ENCODE results near the gene UBA52.
A peak's percentile ranks its signal among the peaks of the same experiment; 100 is the strongest.
"Not testable (repeated sequence)": the region's sequence is repeated elsewhere in the genome, so short reads cannot be mapped to it uniquely, and the experiment has no call there.

UBA52 gene

DNA sequence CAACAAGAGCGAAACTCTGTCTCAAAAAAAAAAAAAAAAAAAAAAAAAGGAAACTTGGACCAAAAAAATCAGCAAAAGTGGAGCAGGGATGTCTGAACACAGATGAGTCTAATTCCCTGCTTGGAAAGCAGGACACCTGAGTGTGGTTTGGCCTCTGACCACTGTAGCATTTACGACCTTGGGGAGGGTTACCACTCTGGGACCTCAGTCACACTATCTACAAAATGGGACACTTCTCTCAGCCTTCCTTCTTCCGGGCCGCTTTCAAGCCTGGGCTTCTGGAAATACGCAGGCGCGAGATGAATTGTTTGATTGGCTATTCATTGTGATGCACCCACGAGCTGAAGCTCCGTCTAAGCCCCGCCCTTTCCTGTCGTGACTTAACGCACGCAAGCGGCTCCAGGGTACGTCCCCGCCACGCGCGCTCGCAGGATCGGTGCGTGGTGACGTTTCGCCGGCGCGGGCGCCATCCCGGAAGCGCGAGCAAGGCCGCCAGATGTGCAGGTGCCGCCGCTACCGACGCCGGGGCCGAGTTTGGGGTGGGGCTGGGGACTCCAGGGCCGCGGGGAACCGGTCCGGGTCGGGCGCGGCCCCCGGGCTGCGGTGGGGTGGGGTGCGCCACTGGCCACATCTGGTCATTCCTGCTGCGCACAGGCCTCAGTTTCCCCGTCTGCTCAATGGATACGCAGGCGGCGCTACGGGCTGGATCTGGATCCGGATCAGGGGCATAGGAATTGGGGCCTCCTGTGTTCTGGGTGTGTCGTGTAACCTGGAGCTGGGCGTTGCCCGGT, 14.1 kb upstream of the UBA52 start, which contains the start of gene KXD1:
Gene KXD1 (plus strand): TSS at position 460 of the 791 bp plus-strand sequence. CDS start 4,187 bp downstream, outside the sequence.
- DNase-seq = peak; percentile 95

DNA sequence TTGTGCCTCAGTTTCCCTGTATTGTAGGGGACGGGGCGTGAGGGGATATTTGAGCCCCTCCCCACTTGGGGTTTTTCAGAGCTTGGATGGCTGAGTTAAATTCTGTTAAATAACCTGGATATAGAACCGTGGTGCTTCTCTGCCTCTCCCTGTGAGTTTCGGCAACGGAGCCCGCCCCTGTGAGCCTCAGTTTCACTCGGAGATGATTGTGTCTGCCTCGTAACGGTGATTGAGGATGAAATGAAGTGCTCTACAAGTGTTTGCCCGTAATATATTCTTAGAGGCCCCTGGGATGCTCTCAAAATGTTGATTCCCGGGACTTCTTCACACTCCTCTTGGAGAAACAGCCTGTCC, 13.5 kb upstream of the UBA52 start:
- no peak for DNase-seq

DNA sequence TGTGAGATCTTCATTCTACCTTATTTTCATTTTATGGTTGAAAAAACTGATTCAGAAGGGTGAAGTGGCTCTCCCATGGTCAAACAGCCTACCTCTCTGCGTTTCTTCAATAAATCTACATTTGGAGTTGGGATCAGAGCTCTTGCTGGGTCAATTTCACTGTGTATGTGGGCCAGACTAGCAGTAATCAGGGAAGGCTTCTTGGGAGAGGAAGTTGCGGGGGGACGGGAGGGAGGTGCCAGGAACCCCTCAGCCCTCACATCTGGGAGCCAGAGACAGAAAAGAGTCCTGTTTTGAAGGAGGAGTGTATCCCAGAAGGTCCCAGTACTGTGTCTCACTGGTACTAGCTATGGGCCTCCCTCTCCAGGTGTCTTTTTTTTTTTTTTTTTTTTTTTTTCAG, 13.1 kb upstream of the UBA52 start:
- DNase-seq = no peak

DNA sequence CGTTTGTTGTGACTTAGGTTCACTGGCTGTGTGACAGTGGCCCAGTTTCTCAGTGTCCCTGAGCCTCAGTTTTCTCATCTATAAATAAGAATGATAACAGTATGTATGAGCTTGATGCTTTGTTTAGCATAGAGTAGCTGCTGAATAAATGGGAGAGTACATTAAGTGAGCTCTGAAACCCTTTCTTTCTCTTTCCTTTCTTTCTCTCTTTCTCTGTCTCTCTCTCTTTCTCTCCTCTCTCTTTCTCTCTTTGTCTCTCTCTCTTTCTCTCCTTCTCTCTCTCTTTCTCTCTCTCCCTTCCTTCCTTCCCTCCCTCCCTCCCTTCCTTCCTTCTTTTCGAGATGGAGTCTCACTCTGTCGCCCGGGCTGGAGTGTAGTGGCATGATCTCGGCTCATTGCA, 12.0 kb upstream of the UBA52 start:
- DNase-seq = no peak

DNA sequence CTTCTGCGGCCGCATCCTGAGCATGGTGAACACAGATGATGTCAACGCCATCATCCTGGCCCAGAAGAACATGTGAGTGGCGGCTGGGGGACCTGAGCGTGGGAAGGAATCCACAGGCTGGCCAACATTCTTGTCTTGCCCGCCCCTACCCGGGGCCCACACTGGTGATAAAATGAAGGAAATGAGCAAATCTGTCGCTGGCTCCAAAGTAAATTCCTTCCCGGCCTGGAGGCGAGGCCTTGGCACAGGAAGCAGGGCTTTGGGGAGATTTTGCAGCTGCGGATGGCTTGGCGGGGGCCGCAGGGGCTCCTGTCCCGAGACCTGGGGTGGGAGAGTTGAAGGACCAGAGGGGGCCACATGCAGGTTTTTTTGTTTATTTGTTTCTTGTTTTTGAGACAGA, 9.6 kb upstream of the UBA52 start:
- DNase-seq = no peak

DNA sequence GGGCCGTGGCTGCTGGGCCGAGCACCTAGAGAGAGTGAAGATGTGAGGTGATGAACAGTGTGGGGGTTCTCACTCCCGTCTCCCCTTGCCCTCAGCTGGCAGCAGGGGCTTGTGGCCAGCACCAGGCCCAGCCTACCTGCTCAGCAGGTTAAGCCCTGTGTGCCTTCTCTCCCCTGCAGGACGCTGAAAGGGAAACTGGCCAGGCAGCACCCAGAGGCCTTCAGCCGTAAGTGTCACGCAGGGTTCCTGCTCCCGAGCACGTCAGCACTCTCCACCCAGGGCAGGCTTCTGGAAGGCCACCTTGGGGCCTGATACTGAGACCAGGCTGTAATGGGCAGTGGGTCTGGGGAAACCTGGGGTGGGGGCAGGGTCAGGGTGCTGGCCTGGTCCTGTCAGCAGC, 4.7 kb upstream of the UBA52 start:
- no peak for DNase-seq

DNA sequence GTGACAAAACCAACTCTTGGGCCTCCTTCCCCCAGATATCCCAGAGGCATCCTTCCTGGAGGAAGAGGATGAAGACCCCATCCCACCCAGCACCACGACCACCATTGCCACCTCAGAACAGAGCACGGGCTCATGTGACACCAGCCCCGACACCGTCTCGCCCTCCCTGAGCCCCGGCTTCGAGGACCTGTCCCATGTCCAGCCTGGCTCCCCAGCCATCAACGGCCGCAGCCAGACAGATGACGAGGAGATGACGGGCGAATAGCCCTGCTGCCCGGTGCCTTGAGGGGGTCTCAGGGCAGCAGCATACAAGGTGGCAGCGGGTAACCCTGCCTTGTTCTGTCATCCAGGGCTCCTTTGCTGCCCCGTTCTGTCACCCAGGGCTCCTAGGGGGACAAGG, 3.3 kb upstream of the UBA52 start:
- no peak for DNase-seq

DNA sequence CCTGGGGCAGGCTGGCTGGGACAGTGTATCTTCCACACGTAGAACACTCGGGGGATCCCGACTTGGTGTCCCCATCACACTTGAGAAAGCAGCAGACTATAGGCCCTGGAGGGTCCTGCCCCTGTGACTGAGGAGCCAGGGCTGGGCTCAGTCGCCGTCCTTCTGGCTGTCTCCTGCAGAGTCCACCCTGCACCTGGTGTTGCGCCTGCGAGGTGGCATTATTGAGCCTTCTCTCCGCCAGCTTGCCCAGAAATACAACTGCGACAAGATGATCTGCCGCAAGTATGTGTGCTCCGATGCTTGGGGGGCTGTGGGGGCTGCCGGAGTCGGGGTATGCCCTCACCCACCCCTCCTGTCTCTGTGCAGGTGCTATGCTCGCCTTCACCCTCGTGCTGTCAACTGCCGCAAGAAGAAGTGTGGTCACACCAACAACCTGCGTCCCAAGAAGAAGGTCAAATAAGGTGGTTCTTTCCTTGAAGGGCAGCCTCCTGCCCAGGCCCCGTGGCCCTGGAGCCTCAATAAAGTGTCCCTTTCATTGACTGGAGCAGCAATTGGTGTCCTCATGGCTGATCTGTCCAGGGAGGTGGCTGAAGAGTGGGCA, 3.1 kb downstream of the UBA52 start:
- no peak for DNase-seq

DNA sequence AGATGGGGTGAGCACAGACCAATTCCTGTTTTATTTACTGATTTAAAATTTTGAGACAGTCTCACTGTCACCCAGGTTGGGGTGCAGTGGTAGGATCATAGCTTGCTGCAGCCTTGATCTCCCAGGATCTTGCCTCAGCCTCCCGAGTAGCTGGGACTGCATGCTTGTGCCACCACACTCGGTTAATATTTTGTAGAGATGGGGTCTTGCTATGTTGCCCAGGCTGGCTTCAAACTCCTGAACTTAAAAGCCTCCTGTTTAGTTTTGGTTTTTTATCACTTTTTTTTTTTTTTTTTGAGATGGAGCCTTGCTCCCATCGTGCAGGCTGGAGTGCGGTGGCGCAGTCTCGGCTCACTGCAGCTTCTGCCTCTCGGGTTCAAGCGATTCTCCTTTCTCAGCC, 4.7 kb downstream of the UBA52 start:
- no peak for DNase-seq

DNA sequence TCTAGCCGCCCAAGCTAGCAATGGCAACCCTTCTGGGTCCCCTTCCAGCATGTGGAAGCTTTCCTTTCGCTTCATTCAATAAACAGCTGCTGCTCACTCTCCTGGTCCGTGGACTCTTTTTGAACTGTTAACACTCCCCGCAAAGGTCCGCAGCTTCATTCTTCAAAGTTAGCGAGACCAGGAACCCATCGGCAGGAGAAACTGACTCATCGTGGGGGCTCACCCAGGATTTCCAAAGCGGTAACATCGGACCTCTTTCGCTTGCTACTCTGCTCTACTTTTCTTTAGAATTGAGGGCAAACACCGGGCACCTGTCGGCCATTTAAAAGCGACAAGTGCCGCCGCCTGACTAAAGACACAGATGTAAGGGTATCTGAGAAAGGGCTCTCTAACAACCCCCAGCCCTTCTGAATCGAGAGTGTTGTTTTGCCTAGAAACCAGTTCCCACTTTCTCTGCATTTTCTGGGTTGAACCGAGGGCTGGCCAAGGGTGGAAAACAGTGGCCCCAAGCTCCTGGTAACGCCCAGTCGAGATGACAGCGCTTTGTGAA, 5.8 kb downstream of the UBA52 start:
- DNase-seq = no peak

DNA sequence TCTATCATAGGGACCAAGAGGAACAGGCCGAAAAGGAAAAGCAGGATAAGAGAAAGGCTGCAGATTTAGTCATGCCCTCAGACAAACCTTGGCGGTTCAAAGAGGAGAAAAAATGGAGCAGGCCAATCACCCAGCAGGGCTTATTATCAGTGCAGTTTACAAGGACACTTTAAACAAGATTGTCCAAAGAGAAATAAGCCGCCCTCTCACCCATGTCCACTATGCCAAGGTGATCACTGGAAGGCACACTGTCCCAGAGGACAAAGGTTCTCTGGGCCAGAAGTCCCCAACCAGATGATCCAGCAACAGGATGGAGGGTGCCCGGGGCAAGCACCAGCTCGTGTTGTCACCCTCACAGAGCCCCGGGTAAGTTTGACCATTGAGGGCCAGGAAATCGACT, 8.7 kb downstream of the UBA52 start:
- DNase-seq = no peak

DNA sequence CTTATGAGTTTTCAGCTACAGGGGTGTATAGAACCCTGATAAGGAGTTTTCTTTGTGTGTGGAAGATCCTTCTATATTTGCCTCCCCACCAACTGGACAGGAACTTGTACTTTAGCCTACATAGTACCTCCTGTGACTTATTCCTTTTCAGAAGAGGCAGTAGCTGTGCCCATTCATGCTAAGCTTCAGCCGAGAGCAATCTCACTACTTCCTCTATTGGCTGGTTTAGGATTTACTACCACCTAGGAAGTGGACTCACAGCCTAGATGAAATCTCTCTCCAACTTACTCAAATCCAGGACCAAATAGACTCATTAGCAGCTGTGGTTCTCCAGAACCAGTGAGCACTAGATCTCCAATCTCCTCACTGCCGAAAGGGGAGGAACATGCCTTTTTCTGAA, 14.6 kb downstream of the UBA52 start:
- peak; percentile 39 for DNase-seq

DNA sequence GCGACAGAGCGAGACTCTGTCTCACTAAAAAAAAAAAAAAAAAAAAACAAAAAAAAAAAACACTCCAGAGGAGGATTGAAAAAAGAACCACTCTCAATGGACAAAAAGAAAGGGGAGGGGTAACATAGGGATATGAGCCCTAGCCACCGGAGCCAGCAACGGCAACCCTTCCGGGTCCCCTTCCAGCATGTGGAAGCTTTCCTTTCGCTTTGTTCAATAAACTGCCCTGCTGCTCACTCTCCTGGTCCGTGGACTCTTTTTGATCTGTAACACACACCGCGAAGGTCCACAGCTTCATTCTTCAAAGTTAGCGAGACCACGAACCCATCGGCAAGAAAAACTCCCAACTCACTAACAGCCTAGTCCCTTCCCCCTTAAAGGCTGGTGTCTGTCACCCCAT, 15.9 kb downstream of the UBA52 start:
- no peak for DNase-seq

DNA sequence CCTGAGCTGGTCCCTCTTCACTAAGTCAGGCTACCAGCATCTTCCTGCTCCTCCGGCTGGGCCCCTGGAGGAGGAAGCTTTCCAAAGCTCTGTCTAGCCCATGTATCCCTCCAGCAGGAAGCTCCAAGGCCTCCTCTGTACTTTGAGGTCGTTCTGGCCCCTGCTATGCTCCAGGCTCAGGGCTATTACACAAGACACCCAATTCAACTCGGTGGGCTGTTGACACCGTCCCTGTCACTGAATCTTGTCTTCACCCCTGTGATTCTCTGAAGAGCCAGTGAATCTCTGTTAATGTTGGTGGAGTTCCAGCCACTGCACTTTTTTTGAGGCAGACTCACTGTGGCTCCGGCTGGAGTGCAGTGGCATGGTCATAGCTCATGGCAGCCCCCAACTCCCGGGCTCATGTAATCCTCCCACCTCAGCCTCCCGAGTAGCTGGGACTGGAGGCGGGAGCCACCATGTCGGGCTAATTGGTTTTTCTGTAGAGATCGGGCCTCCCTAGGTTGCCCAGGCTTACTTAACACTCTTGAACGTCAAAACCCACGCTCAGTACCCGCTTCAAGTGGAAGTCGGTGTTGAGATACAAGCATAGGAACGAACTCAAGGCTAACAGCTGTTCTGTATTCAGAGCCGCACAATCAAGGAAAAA, 16.4 kb downstream of the UBA52 start:
- DNase-seq = peak; percentile 14

DNA sequence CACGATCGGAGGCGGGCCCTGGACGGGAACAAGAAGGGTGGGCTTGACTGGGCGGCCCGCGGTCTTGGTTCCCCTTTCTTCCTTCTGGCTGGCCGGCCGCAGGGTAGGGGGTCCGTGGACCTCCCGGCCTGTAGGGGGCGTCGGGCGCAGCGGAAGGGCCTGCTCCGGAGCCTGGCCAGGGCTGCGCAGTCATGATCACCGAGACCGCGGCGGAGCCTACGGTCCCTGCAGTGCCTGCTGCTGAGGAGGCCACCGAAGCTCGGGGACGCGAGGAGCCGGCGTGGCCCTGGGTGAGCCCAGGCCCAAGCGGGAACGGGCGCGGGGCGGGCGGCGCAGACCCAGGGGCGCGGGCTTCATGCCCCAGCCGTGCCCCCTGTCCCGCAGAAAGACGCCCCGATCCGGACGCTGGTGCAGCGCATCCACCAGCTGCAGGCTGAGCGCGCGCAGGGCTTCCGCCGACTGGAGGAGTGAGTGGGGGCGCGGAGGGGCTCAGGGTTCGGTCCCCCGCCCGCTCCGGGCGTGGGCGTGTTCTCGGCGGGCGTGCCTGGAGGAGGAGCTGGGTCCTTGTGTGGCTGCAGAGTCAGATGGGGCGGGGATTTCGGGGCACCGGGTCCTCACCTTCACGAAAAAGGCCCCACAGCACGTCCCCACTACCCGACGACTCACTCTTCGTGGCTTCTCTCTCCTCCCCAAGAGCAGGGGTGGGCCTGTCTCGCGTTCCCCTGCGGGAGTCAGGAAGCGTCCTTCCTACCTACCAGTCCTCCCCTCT, 17.1 kb downstream of the UBA52 start, which contains the start of gene REX1BD:
Gene REX1BD (plus strand): TSS at position 188 of the 769 bp plus-strand sequence. CDS start 4 bp downstream, at position 192.
- peak; percentile 83 for DNase-seq

DNA sequence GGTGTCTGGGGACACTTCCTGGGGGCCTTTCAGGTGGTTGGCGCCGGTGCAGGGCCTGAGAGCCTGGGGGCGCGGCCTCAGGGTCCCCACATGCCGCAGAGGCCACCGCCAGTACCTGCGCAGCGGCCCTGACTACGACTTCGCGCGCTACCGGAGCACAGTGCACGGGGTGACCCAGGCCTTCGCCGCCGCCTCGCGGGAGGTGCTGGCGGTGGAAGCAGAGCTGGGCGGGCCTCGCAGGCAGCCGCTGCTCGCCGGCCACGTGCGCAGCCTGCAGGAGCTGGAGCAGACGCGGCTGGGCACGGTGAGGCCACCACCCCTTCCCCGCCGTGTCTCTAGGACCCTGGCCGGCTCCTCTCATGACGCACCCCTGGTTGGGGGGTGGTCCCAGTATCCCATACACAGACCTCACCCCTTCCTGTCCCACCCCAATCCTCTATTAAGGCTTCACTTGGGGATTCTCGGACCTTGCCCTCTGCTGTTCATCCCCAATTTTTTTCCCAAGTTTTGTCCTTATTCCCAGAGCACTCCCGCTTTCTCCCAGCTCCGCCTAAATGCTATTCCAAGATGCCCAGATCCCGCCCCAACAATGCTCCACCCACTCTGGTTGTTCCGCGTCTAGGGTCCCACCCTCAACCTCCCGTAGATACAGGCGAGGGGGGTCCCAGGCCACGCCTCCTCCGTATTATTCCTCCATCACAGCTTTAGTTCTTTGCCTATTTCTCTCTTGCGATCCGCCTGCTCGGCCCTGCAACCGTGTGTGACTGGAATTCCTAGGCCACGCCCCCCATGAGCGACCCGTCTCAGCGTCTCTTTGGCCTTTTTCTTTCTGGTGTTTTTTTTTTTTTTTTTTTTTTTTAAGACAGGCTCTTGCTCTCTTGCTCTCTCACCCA, 18.0 kb downstream of the UBA52 start:
- peak; percentile 19 for DNase-seq

DNA sequence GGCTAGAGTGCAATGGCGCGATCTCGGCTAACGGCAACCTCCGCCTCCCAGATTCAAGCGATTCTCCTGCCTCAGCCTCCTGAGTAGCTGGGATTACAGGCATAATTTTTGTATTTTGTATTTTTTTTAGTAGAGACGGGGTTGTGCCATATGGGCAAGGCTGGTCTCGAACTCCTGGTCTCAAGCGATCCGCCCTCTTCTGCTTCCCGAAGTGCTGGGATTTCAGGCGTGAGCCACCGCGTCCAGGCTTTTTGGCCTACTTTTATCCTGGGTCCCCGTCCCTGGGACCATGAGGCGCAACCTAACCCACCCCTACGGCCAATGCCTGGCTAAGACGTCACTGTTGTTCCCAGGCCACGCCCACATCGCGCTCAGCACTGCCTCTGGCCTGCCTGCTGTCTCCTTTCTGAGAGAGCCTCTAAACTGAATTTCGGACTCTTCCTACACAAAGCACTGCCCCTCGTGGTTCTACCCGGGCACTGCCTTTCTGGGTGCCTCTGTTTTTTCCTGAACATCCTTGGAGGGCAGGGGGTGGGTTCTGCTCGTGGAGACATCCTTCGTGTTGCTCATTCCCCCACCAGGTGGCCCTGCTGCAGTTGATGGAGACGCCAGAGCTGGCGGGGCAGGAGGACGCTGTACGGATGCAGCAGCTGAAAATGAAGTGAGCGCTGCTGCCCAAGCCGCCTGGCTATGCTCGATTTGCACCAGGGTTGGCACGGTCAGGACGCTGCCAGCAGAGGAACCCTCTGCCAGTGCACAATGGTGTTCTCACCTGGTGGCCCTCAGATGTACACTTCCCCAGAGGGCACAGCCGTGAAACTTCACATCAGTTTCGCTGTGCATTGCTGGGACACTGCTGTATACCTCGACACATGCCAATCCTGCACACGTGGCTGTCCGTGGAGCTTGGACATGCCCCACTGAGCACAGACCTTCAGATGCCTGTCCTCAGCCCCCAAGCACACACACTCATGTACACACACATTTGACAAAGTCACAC, 18.9 kb downstream of the UBA52 start:
- no peak for DNase-seq

DNA sequence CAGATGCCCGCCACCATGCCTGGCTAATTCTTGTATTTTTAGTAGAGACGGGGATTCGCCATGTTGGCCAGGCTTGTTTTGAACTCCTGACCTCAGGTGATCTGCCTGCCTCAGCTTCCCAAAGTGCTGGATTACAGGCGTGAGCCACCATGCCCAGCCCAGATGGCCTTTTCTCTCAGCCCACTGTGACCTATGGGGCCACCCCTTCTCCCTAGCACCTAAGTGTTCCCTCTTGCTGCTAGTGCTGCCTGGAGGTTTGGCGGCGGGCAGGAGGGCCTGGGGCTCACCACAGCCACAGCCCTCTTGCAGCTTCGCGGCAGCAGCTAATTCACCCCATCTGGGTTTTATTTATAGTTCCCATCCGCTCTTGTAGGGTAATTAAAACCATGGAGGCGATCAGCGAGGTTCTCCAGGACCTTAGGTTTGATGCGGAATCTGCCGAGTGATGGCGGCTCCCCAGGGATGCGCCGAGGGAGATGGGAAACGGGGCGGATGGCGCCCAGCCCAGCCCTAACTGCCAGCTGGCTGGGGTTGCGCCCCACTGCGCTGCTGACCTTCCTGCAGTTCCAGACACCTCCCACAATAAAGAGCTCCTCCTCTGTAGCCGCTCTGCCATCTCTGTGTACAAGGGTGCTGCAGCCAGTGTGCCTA, 20.2 kb downstream of the UBA52 start:
- no peak for DNase-seq

DNA sequence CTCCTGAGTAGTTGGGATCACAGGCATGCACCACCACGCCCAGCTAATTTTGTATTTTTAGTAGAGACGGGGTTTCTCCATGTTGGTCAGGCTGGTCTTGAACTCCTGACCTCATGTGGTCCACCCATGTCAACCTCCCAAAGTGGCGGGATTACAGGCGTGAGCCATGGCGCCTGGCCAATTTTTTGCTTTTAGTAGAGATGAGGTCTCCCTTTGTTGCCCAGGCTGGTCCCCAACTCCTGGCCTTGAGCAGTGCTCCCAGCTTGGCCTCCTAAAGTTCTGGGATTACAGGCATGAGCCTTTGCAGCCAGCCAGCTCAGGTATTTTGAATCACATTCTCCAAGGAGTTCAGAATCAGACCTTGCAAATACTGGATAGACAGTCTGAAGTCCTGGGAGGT, 21.1 kb downstream of the UBA52 start:
- not testable (repeated sequence) for DNase-seq
